Measurements from ENCODE around the gene ENTPD8. TPM values are rescaled to one million over a fixed set of nuclear protein-coding genes. Genes with fewer than 3 reads are reported as not detected.
A peak's percentile ranks its signal among the peaks of the same experiment; 100 is the strongest.
"Not testable (repeated sequence)": the region's sequence is repeated elsewhere in the genome, so short reads cannot be mapped to it uniquely, and the experiment has no call there.

Gene ENTPD8
- total RNA-seq, 1 donor from 2014 or later: 0.31 TPM

DNA sequence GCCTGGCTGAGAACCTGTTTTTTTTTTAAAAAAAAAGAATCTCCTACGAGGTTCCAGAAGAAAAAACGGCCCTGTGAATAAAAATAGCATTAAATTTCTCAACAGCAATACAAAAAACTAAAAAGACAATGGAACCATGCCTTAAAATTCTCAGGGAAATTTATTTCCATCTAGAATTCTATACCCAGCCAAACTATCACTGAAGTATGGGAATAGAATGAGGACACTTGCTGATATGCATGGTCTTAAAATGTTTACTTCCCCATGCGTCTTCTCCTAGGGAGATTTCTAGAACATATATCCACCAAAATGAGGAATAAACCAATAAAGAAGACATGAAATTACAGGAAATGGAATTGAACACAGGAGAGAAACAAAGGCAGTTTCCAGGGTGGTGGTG is 34.5 kb upstream of the ENTPD8 start:
- DNase-seq: no peak

- DNase-seq: no peak
Observed at GRCh38 chr9:137474271-137474670, 33.1 kb upstream of the ENTPD8 start.

- no peak for DNase-seq
Observed at GRCh38 chr9:137470785-137471184, 29.6 kb upstream of the ENTPD8 start.

GRCh38 chr9:137467896-137468295 is 26.7 kb upstream of the ENTPD8 start:
- no peak for DNase-seq

DNA sequence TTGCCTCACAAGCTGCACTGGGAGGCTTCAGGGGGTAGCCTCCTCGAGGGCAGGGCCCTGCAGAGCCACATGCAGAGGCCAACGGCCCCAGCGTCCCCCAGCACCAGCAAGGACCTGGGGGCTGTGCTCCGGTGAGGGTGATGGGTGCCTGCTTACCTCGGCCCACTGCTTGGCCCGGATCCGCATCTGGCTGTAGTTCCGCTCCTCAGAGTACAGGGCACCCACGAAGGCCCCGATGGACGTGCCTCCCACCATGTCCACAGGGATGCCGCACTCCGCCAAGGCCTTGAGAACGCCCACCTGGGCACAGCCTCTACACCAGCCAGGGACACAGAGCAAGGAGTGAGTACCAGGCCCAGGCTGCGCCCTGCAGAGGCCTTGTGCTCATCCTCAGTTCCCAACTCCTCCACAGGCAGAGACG is 26.0 kb upstream of the ENTPD8 start:
- no peak for DNase-seq

GRCh38 chr9:137466389-137467085 is 25.4 kb upstream of the ENTPD8 start:
- DNase-seq: not testable (repeated sequence)

DNA sequence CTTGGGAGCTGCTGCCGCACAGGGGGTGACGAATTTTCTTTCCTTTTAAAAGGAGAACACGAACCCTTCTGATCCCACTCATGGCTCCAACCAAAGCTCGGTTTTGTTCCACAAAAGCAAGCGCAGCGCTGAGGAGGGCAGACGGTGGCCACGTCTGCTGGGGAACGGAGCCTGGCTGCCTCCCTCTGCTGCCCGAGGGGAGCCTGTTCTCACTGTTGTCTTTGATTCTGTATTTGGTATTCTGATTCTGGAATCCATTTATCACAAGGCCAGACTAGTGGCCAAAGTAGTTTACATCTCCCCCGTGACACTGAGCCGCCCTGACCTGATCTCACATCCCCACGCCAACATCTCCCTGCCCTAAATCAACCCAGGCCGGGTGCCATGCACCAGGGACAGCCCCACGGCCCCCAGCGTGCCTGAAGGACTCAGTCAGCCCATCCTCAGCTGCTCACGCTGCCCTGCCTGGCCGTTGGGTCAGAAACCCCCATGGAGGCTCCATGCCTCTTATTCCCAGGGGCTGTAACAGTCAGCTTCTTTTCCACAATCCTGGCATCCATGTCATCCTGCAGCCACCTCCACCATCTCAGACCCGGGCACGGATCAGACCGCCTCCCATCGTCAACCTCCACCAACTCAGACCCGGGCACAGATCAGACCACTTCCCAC is 24.7 kb upstream of the ENTPD8 start:
- no peak for DNase-seq

- no peak for DNase-seq
Observed at GRCh38 chr9:137465000-137465719, 24.0 kb upstream of the ENTPD8 start.

DNA sequence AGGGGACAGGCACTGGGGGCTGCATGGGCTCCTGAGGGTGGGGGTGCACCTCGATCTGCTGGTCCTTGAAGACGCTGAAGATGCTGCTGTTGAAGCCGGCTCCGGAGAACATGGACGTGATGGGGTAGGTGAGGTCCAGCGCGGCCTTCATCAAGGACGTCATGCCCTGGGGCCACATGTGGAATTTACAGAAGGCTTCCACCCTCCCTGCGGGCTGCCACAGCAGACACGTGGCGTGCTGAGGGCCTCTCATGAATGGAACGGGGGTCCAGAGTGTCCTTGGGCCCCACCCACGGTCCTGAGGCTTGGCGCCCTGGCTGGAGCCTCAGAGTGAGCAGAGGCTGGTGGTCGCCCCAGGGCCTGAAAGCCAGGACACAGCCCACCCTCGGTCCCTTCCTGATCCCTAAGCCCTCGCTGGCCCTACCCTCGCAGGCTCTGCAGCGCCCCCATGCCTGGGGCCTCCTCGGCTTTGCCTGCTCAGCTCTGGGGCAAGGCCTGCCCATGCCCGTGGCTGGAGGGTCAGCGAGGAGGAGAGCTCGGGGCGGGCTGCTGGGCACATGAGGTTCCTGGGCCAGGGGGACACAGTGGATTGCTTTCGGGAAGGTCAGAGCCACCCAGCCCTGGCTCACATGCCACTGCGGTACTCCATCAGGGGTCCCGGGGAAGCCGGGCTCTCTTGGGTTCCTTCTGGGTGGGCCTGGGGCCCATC is 23.3 kb upstream of the ENTPD8 start:
- DNase-seq: no peak

DNA sequence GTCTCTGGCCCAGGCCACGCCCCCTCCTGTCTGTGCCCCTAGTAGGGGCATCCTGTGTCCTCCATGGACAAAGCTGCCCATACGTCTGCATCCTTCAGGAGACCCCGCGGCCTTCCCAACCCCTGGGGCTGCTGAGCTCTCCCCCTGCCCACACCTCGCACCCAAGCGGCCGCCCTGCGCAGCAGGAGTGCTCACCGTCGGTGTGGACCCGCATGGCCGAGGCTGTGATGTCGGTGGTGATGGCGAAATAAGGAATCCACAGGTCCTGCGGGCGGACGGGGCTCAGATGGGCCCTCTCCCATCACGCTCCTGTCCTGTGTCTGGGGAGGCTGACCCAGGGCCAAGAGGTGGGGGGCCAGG is 22.8 kb upstream of the ENTPD8 start:
- DNase-seq: no peak

DNA sequence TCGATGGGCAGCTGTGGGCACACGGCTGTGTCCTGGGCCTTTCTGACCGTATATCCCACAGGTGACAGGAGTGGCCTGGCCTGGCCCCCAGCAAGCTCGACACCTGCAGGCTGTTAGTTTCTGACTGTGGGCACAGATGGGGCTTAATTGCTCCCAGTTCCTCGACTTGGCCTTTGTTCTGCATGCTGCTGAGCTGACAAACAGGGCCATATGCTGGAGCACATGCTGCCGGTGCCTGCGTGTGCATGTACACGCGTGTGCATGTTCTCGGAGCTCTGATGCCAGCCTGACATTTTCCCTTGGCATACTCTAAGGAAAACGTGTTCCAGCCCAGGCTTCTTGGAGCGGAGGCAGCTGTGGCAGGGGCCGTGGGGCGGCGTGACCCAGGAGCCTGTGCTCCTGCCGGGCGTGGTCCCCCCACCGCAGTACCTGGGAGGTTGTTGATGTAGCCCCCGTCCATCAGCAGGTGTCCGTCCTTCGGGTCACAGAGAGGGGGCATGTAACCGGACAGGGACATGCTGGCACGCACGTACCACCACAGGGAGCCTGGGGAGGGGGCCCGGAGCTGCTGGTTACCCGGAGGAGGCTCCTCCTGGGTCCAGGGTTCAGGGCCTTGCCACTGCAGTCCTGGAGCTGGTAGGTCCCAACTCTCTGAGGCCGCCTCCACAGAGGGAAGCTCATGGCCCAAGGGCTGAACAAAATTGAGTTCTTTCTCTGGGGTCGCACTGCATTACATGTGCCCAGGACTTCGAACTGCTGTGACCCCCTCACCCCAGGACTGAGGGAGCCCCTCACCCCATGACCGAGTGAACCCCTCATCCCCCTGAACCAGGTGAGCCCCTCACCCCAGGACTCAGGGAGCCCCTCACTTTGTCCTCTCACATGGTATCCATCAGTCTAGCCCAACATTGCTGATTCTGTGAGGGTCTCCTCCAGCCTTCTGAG is 22.1 kb upstream of the ENTPD8 start:
- DNase-seq: no peak

GRCh38 chr9:137462396-137462985 is 21.3 kb upstream of the ENTPD8 start:
- no peak for DNase-seq

DNA sequence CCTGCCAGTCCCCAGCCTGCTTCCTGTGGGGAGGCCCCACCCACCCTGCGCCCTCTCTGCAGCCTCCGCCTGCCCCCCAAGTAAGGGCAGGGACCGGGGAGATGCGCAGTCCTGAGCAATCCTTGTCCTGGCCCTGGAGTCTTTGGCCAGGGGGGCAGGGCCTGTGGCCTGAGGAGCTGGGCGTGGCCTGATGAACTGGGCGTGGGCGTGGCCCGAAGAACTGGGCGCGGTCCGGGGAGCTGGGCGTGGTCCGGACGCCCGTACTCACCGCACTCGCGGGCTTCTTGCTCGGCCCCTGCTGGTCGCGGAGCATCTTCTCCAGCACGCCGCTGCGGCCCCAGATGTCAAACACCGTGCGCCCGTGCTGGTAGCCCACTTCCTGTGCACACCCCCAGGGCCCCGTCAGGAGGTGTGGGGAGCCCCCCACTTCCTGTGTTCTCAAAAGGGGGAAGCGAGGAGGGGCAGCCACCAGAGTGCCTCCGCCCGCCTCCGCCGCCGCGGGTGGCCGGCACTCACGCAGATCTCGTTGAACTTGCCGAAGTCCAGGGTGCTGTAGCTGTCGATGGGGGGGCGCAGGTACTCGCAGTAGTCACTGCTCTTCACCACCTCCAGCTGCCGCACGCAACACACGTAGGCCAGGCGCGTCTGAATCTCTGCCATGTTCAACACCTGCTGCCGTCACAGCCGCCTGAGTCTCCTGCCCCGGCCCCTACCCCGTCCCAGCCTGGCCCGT is 20.7 kb upstream of the ENTPD8 start:
- peak; percentile 41 for DNase-seq

- DNase-seq: no peak
Observed at GRCh38 chr9:137461316-137461662, 20.1 kb upstream of the ENTPD8 start.

- DNase-seq: no peak
Observed at GRCh38 chr9:137460363-137461315, 19.5 kb upstream of the ENTPD8 start.

- no peak for DNase-seq
Observed at GRCh38 chr9:137459601-137460362, 18.6 kb upstream of the ENTPD8 start.

- DNase-seq: peak; percentile 97
Observed at GRCh38 chr9:137459152-137459600, 18.0 kb upstream of the ENTPD8 start, which contains the start of gene NSMF. Gene NSMF (minus strand): TSS chr9:137459334. CDS start chr9:137459102, 232 bp downstream.

All from tongue (tissue), 2 donors.